GM10266 (cell line): ENCODE measurements around the gene RIPOR3.
"Not testable (repeated sequence)": the region's sequence is repeated elsewhere in the genome, so short reads cannot be mapped to it uniquely, and the experiment has no call there.

Experiments used
- DNase-seq: peaks from one replicate; pipeline ENCODE4 v3.0.0; 2012; ENCODE audit errors: extremely low spot score
- CTCF ChIP-seq: IDR thresholded peaks from 2 replicates; pipeline ENCODE4 v1.5.1; 2012; ENCODE audit warnings: mild to moderate bottlenecking, low read depth; ENCODE audit not compliant: control insufficient read depth, insufficient read depth; ENCODE audit errors: missing control alignments

Gene RIPOR3

GRCh38 chr20:50571466-50571865, 119.9 kb downstream of the RIPOR3 start:
- no peak for DNase-seq
- no peak for TF ChIP-seq CTCF

GRCh38 chr20:50569864-50570836, 121.2 kb downstream of the RIPOR3 start:
- DNase-seq, result peak; percentile 76
- TF ChIP-seq CTCF, result peak; percentile 79

- DNase-seq, result not testable (repeated sequence)
Observed at GRCh38 chr20:50569487-50569863, 121.9 kb downstream of the RIPOR3 start.

GRCh38 chr20:50568549-50568942, 122.8 kb downstream of the RIPOR3 start:
- TF ChIP-seq CTCF, result no peak
- DNase-seq, result no peak

GRCh38 chr20:50567860-50568548, 123.3 kb downstream of the RIPOR3 start:
- no peak for DNase-seq
- no peak for TF ChIP-seq CTCF

GRCh38 chr20:50565871-50566270, 125.5 kb downstream of the RIPOR3 start:
- TF ChIP-seq CTCF, result no peak
- no peak for DNase-seq

- no peak for TF ChIP-seq CTCF
- no peak for DNase-seq
Observed at GRCh38 chr20:50565383-50565782, 126.0 kb downstream of the RIPOR3 start.
